Activated CD4-positive, alpha-beta T cell treated with anti-CD3 and anti-CD28 coated beads, Interleukin-2, amount 50 U/mL, for 24 hours (primary cell): ENCODE data around the gene PCDHGA1.
A peak's percentile ranks its signal among the peaks of the same experiment; 100 is the strongest.
"Not testable (repeated sequence)": the region's sequence is repeated elsewhere in the genome, so short reads cannot be mapped to it uniquely, and the experiment has no call there.

Experiments
- DNase-seq, 2 donors: peaks; one replicate each; pipeline ENCODE4 v3.0.0-alpha.2; 2020; ENCODE audit warnings: low read depth in 1 of 2, low spot score in 1 of 2

Gene PCDHGA1

GRCh38 chr5:141409598-141410306 lies 79.4 kb downstream of the PCDHGA1 start:
- no peak for DNase-seq

- DNase-seq: no peak
Measured at GRCh38 chr5:141411575-141411974, 81.3 kb downstream of the PCDHGA1 start.

GRCh38 chr5:141412854-141413539 lies 82.7 kb downstream of the PCDHGA1 start, which contains the start of gene PCDHGA10:
TSS of gene PCDHGA10 (plus strand) at chr5:141412987. CDS start at chr5:141413176, 189 bp downstream.
- DNase-seq: peak in 1 of 2 donors; percentile 42

- no peak for DNase-seq
Measured at GRCh38 chr5:141413540-141414069, 83.3 kb downstream of the PCDHGA1 start.

GRCh38 chr5:141414548-141415274 lies 84.4 kb downstream of the PCDHGA1 start:
- not testable (repeated sequence) for DNase-seq

GRCh38 chr5:141415275-141415618 lies 84.9 kb downstream of the PCDHGA1 start:
- not testable (repeated sequence) for DNase-seq

- DNase-seq: not testable (repeated sequence)
Measured at GRCh38 chr5:141417494-141418172, 87.3 kb downstream of the PCDHGA1 start, which contains the start of gene PCDHGB7. TSS of gene PCDHGB7 (plus strand) at chr5:141417677. CDS start at chr5:141417860, 183 bp downstream.

- no peak for DNase-seq
Measured at GRCh38 chr5:141419074-141419880, 89.0 kb downstream of the PCDHGA1 start.

GRCh38 chr5:141420855-141421488 lies 90.7 kb downstream of the PCDHGA1 start, which contains the start of gene PCDHGA11:
TSS of gene PCDHGA11 (plus strand) at chr5:141421051. CDS start at chr5:141421228, 177 bp downstream.
- DNase-seq: peak in 1 of 2 donors; percentile 40

GRCh38 chr5:141421489-141421855 lies 91.2 kb downstream of the PCDHGA1 start:
- no peak for DNase-seq

GRCh38 chr5:141422742-141423291 lies 92.5 kb downstream of the PCDHGA1 start:
- DNase-seq: no peak

GRCh38 chr5:141427783-141428426 lies 97.6 kb downstream of the PCDHGA1 start:
- DNase-seq: no peak

- DNase-seq: no peak
Measured at GRCh38 chr5:141430332-141431113, 100.2 kb downstream of the PCDHGA1 start, which contains the start of gene PCDHGA12. TSS of gene PCDHGA12 (plus strand) at chr5:141430507. CDS start at chr5:141430760, 253 bp downstream.

- no peak for DNase-seq
Measured at GRCh38 chr5:141431286-141431685, 101.0 kb downstream of the PCDHGA1 start.

GRCh38 chr5:141432308-141432707 lies 102.0 kb downstream of the PCDHGA1 start:
- not testable (repeated sequence) for DNase-seq

GRCh38 chr5:141432726-141433125 lies 102.4 kb downstream of the PCDHGA1 start:
- DNase-seq: not testable (repeated sequence)

GRCh38 chr5:141434006-141434405 lies 103.7 kb downstream of the PCDHGA1 start:
- no peak for DNase-seq

- no peak for DNase-seq
Measured at GRCh38 chr5:141437221-141437620, 106.9 kb downstream of the PCDHGA1 start.
